Activated naive CD4-positive, alpha-beta T cell treated with anti-CD3 and anti-CD28 coated beads, Interleukin-2, amount 50 U/mL, for 72 hours (primary cell): ENCODE measurements around the gene FLOT1. TPM values are rescaled to one million over a fixed set of nuclear protein-coding genes. Genes with fewer than 3 reads are reported as not detected.
A peak's percentile ranks its signal among the peaks of the same experiment; 100 is the strongest.
"Not testable (repeated sequence)": the region's sequence is repeated elsewhere in the genome, so short reads cannot be mapped to it uniquely, and the experiment has no call there.

ENCODE experiments used
- ATAC-seq, 2 donors: fragments of 150-1000 bp; cut with Tn5 transposase; 2 replicates each; pipeline ENCODE4 v1.10.0; 2021; ENCODE audit warnings: mild to moderate bottlenecking in 2 of 2, moderate library complexity in 2 of 2
- DNase-seq, 2 donors: peaks; one replicate each; pipeline ENCODE4 v3.0.0; 2021 to 2022; ENCODE audit warnings: low spot score in 2 of 2
- H3K27ac Mint-ChIP-seq, 2 donors: one replicate each; pipeline ENCODE4 v1.8.0; 2022; ENCODE audit warnings: mild to moderate bottlenecking in 2 of 2, mixed read lengths in 2 of 2
- H3K36me3 Mint-ChIP-seq, 2 donors: one replicate each; pipeline ENCODE4 v1.8.0; 2022; ENCODE audit warnings: mixed read lengths in 2 of 2
- H3K9me3 Mint-ChIP-seq, 2 donors: one replicate each; pipeline ENCODE4 v1.8.0; 2022; ENCODE audit warnings: mixed read lengths in 2 of 2
- total RNA-seq, 2 donors: library from RNA; stranded (reverse); gene quantifications; one replicate each; pipeline ENCODE4 v1.2.3, GENCODE V29; 2022

Gene FLOT1
- total RNA-seq, 2 donors from 2014 or later, result 194 to 219 TPM

GRCh38 chr6:30738532-30738931, 4.0 kb downstream of the FLOT1 start:
- no peak overlapping the region for H3K27ac Mint-ChIP-seq
- DNase-seq (no peak), ATAC-seq (no peak)
- H3K9me3 Mint-ChIP-seq, result no peaks in the 10 kb centered on the region
- H3K36me3 Mint-ChIP-seq, result peaks cover 66 to 78% of the 10 kb centered on the region in 2 donors

DNA sequence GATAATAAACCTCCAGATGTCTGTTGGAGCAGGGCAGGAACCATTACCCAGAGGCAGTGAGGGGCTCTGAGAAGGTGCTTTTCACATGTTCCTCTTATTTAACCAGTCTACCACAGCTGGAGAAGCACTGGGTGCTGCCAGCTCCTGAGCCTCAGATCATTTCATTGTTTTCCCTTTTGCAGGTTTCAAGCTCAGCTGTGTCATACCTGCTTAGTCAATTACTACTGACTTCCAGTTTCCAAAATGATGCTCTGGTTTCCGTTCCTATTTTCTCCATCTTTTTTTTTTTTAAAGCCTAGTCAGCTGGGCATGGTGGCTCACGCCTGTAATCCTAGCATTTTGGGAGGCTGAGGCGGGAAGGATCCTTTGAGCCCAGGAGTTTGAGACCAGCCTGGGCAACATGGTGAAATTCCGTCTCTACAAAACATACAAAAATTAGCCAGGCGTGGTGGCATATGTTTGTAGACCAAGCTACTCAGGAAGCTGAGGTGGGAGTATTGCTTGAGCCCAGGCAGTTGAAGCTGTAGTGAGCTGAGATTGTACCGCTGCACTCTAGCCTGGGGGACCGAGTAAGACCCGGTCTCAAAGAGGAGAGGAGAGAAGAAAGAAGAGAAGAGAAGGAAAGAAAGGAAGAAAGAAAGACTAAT, 6.7 kb downstream of the FLOT1 start:
- ATAC-seq (peak; percentile 49 to 61), DNase-seq (no peak)
- H3K36me3 Mint-ChIP-seq, result peaks cover 46 to 69% of the 10 kb centered on the region in 2 donors
- H3K27ac Mint-ChIP-seq, result peak overlapping the region; percentile 78 to 94
- H3K9me3 Mint-ChIP-seq, result no peaks in the 10 kb centered on the region

DNA sequence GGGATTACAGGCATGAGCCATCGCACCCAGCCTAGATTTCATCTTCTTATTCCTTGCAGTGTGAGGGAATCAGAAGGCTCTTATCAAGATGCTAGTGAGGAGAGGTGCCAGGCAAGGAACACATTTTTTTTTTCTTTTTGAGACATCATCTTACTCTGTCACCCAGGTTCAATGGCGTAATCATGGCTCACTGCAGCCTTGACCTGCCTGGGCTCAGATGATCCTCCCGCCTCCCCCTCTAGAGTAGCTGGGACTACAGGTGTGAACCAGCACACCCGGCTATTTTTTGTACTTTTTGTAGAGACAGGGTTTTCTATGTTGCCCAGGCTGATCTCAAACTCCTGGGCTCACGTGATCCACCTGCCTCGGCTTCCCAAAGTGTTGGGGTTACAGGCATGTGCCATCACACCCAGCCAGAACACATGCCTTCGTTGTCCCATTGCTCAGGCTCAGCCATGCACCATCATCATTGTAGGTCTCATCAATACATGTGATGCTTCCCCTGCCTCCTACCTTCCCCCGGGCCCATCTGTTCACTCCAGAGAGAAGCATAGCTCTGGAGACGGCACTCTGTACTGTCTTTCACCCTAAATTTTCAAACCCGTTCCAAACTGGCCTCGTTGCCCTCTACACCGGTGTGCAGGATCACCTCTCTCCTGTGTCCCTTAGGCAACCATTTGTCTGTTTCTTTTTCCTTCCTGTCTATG, 10.1 kb downstream of the FLOT1 start:
- ATAC-seq (no peak), DNase-seq (no peak)
- Mint-ChIP-seq H3K36me3 (peaks cover 35 to 47% of the 10 kb centered on the region in 2 donors), H3K27ac (peak overlapping the region in 1 of 2 donors; percentile 24), H3K9me3 (no peaks in the 10 kb centered on the region)

DNA sequence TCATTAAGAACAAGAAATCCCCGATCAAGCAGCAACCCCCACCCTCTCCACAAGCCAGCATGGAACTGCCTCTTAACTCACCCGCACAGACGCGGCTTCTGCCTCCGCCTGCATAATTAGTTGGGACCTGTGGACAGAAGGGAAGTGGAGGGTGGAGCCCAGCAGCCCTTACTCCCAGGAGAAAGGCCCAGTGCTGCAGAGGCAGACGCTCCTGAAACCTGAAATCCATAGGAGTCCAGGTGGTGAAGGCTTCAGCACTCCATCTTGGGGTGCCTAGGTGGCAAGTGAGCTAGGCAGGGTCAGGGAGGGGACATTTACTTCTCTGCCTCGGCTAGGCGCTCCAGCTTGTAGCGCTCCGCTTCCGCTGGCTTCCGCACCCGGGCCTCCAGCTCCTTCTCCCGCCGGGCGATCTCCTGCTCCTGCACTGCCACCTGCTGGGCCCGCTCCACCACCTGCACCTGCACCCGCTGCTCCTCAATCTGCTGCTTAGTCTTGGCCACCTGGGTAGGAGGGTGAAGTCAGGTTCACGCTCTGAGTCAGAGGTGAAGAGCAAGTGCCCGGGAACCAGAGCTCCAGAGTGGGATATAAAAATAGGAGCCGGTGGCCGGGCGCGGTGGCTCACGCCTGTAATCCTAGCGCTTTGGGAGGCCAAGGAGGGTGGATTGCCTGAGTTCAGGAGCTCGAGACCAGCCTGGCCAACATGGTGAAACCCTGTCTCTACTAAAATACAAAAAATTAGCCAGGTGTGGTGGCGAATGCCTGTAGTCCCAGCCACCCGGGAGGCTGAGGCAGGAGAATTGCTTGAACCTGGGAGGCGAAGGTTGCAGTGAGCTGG, 11.7 kb downstream of the FLOT1 start:
- DNase-seq, result peak; percentile 78 to 87
- Mint-ChIP-seq H3K9me3 (no peaks in the 10 kb centered on the region), H3K36me3 (peaks cover 21 to 32% of the 10 kb centered on the region in 2 donors), H3K27ac (peak overlapping the region; percentile 67 to 72)
- peak; percentile 67 to 74 for ATAC-seq

- Mint-ChIP-seq H3K27ac (peak overlapping the region in 1 of 2 donors; percentile 30), H3K9me3 (no peaks in the 10 kb centered on the region), H3K36me3 (peaks cover 36 to 45% of the 10 kb centered on the region in 2 donors)
- DNase-seq (no peak), ATAC-seq (no peak)
Measured at GRCh38 chr6:30727920-30728553, 14.4 kb downstream of the FLOT1 start.

DNA sequence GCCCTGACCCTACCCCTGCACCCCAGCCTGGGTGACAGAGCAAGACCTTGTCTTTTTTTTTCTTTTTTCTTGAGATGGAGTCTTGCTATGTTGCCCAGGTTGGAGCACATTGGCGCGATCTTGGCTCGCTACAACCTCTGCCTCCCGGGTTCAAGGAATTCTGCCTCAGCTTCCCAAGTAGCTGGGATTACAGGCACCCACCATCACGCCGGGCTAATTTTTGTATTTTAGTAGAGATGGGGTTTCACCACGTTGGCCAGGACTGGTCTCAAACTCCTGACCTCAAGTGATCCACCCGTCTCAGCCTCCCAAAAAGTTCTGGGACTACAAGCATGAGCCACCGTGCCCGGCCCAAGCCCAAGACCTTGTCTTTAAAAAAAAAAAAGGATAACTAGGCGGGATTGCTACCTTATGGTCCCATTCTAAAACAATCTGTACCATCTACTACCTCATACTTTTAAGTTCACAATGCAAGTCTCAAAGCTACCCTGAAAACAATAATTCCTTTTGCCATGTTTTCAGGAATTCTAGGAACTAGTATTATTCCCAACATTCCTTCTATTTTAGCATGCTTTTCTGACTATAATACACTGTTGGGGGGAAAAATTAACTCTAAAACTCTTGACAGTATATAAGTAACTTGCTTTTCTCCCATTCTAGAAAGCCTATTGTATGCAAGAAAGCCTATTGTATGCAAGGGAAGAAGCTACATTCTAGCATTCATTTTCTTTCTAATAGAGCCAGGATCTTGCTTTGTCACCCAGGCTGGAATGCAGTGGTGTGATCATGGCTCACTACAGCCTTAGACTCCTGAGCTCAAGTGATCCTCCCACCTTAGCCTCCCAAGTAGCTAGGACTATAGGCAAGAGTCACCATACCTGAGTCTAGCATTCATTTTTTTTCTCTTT, 15.7 kb downstream of the FLOT1 start:
- ATAC-seq (no peak), DNase-seq (no peak)
- Mint-ChIP-seq H3K27ac (no peak overlapping the region), H3K9me3 (no peaks in the 10 kb centered on the region), H3K36me3 (peaks cover 49 to 51% of the 10 kb centered on the region in 2 donors)

GRCh38 chr6:30725713-30726505, 16.6 kb downstream of the FLOT1 start:
- no peak for DNase-seq
- ATAC-seq, result peak in 1 of 2 donors; percentile 8
- Mint-ChIP-seq H3K9me3 (no peaks in the 10 kb centered on the region), H3K27ac (peak overlapping the region; percentile 29 to 93), H3K36me3 (peaks cover 56 to 57% of the 10 kb centered on the region in 2 donors)

- H3K9me3 Mint-ChIP-seq, result no peaks in the 10 kb centered on the region
Measured at GRCh38 chr6:30724906-30725667, 17.4 kb downstream of the FLOT1 start.

DNA sequence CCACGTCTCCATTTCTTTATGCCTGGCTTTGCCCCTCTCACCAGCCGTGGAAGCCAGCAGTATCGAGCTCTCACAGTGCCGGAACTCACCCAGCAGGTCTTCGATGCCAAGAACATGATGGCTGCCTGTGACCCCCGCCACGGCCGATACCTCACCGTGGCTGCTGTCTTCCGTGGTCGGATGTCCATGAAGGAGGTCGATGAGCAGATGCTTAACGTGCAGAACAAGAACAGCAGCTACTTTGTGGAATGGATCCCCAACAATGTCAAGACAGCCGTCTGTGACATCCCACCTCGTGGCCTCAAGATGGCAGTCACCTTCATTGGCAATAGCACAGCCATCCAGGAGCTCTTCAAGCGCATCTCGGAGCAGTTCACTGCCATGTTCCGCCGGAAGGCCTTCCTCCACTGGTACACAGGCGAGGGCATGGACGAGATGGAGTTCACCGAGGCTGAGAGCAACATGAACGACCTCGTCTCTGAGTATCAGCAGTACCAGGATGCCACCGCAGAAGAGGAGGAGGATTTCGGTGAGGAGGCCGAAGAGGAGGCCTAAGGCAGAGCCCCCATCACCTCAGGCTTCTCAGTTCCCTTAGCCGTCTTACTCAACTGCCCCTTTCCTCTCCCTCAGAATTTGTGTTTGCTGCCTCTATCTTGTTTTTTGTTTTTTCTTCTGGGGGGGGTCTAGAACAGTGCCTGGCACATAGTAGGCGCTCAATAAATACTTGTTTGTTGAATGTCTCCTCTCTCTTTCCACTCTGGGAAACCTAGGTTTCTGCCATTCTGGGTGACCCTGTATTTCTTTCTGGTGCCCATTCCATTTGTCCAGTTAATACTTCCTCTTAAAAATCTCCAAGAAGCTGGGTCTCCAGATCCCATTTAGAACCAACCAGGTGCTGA, 18.4 kb downstream of the FLOT1 start:
- DNase-seq, ATAC-seq, H3K9me3 Mint-ChIP-seq: not testable (repeated sequence)
- peaks cover 55 to 62% of the 10 kb centered on the region in 2 donors for H3K36me3 Mint-ChIP-seq
- H3K27ac Mint-ChIP-seq, result peak overlapping the region; percentile 93 to 97

More at GRCh38 chr6:30724906-30725667, 17.4 kb downstream of the FLOT1 start:
- no peak for DNase-seq
- Mint-ChIP-seq H3K27ac (peak overlapping the region; percentile 84 to 93), H3K36me3 (peaks cover 56 to 57% of the 10 kb centered on the region in 2 donors)
- no peak for ATAC-seq

- peaks cover 55 to 62% of the 10 kb centered on the region in 2 donors for H3K36me3 Mint-ChIP-seq
- not testable (repeated sequence) for DNase-seq, ATAC-seq, H3K9me3 Mint-ChIP-seq
- peak overlapping the region; percentile 93 to 97 for H3K27ac Mint-ChIP-seq
Measured at GRCh38 chr6:30723159-30723842, 19.2 kb downstream of the FLOT1 start.

GRCh38 chr6:30722280-30723112, 20.0 kb downstream of the FLOT1 start:
- DNase-seq (peak; percentile 81 to 88), ATAC-seq (no peak)
- Mint-ChIP-seq H3K27ac (peak overlapping the region; percentile 93 to 97), H3K9me3 (no peaks in the 10 kb centered on the region), H3K36me3 (peaks cover 57 to 62% of the 10 kb centered on the region in 2 donors)

DNA sequence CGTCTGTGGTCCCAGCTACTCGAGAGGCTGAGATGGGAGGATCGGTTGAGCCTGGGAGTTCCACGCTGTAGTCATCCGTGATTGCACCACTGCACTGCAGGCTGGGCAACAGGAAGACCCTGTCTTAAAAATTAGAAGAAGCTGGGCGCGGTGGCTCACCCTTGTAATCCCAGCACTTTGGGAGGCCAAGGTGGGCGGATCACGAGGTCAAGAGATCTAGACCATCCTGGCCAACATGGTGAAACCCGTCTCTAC, 20.5 kb downstream of the FLOT1 start:
- not testable (repeated sequence) for ATAC-seq, H3K9me3 Mint-ChIP-seq, DNase-seq
- H3K36me3 Mint-ChIP-seq, result peaks cover 63 to 65% of the 10 kb centered on the region in 2 donors
- peak overlapping the region; percentile 93 to 97 for H3K27ac Mint-ChIP-seq
